ENCODE results near the gene SERPINB4.

The SERPINB4 gene

DNA sequence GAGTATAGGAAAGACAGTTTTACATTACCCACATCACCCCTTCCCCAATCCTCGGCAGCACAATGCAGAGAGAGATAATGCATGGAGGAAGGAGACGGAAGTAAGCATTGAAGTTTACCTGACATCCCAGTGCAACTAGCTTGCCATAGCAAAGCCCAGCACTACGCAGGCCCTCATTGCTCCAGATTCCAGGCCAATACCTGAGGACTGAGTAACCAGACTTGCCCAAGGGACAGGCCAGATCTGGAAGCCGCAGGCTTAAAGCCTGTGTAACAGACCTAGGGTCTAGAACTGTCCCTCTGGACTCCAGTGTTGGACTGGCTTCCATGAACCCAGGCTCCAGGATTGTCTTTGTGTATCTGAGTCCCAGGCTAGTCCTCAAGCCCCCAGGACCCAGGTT, 17.6 kb downstream of the SERPINB4 start:
- DNase-seq: no peak

GRCh38 chr18:63624863-63625262, 19.2 kb downstream of the SERPINB4 start:
- no peak for DNase-seq

DNA sequence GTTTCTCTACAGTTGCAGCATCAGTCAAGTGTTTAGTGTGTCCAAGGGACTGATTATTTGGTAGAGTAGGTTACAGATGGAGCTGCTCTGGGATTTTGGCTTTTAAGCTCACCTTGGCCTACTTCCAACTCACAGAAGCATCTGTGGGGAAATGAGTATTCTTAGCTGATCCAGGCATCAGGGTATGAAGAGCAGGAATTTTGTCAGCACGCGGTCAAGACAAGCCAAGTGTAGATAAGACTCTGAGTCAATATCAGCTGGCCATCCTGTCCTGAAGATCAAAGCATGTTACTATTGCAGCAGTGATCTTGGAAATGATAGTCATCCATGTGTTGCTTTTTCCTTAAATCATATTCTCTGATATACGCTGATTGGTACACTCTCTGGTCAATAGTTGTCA, 24.4 kb downstream of the SERPINB4 start:
- DNase-seq: no peak

- no peak for DNase-seq
Observed at GRCh38 chr18:63617915-63618234, 26.2 kb downstream of the SERPINB4 start.

GRCh38 chr18:63617049-63617914, 26.8 kb downstream of the SERPINB4 start:
- DNase-seq: no peak

GRCh38 chr18:63613420-63613819, 30.6 kb downstream of the SERPINB4 start:
- DNase-seq: no peak

DNA sequence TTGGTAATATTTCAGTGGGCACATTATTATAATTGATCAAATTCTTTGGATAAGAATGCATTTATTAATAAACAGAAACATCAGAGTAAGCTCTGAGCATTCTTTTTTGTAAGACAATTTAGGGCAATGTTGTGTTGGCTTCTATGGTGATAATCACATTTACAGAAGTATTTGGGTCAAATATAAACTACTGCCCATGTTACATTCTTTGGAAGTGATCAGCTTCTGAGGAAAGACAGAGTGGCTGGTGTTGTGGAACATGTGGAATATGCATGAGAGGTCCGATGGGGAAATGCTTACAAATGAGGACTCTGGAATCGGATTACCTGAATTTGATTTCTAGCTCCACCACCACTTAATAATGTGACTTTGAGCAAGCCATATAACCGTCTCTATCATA, 37.5 kb downstream of the SERPINB4 start:
- DNase-seq: no peak

GRCh38 chr18:63604791-63605567, 39.1 kb downstream of the SERPINB4 start:
- no peak for DNase-seq

DNA sequence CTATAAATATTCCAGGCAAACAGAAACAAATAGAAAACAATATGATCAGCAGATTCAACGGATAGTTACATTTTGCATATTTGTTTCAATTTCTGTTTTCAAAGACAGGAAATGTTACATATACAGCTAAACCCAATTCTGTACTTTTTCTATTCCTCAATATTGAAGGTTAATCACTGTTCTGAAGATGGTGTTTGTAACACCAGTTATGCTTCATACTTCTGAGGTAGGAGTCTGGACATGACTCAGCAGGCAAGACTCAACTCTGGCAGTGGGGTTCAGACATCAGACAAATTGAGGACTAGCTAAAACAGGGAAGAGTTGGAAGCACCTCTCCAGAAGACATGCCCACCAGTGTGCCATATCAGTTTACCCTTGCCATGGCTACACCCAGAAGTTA, 40.3 kb downstream of the SERPINB4 start:
- no peak for DNase-seq

- DNase-seq: no peak
Observed at GRCh38 chr18:63603355-63603754, 40.7 kb downstream of the SERPINB4 start.

DNA sequence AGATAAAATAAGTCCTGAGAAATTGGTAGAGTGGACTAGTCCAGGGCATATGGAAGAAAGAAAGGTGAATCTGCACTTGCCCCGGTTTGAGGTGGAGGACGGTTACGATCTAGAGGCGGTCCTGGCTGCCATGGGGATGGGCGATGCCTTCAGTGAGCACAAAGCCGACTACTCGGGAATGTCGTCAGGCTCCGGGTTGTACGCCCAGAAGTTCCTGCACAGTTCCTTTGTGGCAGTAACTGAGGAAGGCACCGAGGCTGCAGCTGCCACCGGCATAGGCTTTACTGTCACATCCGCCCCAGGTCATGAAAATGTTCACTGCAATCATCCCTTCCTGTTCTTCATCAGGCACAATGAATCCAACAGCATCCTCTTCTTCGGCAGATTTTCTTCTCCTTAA, 47.1 kb downstream of the SERPINB4 start:
- DNase-seq: no peak

DNA sequence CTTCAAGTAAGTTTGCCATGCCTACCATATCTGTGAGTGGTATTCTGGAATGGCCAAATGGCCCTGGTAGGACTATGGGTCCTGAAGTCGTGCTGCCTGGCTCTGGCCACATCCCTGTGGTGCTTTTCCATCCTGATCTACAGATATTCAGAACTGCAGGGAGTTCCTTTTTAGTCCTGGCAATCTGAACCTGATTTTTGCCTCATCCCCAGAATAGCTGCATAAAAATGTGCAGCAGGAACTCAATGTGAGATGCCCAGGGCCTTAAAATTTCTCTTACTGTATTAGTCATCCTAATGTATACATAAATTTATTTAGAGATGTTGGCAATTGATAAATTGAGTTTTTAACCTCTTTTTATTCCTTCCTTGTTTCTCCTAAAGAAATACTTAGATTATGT, 51.6 kb downstream of the SERPINB4 start:
- DNase-seq: no peak

GRCh38 chr18:63591725-63592124, 52.3 kb downstream of the SERPINB4 start:
- no peak for DNase-seq

GRCh38 chr18:63590966-63591695, 52.9 kb downstream of the SERPINB4 start:
- DNase-seq: no peak

DNA sequence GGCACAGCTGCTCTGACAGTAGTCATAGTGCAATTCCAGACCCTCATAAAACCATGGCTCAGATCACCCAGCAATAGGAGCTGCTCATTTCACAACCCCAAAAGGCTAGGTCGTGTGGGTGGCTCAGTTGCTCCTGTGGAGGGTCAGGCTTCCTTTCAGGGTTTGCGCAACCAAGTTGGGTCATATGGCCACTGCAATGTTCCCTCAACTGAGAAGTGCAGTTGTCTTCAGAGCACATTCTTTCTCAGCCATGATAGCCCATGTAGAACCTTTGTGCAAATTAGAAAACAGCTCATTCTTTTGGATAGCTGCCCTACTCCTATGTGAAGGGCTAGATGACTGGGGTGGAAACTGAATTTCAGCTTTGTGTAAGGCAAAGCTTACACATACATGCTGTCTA, 53.7 kb downstream of the SERPINB4 start:
- DNase-seq: peak in 1 of 2 donors; percentile 23

DNA sequence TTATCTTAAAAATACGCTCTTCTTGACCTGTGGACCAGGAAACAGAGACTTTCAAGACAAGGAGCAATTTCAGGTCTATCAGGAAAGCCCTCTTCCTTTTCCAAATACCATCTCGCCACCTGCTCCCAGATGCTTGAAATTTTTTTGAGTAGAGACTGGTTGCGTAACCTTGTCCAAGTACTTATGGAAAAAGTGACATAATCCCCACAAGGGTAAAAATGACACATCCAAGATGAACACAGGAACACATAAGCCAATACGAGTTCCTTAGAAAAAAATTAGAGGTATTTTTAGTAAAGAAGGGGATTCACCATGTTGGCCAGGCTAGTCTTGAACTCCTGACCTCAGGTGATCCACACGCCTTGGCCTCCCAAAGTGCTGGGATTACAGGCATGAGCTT, 55.1 kb downstream of the SERPINB4 start:
- no peak for DNase-seq

All from bone marrow (tissue), 2 donors.